ENCODE results near the gene ATP6V1D.
A peak's percentile ranks its signal among the peaks of the same experiment; 100 is the strongest.
"Not testable (repeated sequence)": the region's sequence is repeated elsewhere in the genome, so short reads cannot be mapped to it uniquely, and the experiment has no call there.

ATP6V1D gene

GRCh38 chr14:67359775-67360469 is at the start of gene ATP6V1D, which contains the start of gene EIF2S1:
Gene ATP6V1D, minus strand, starts transcription at chr14:67359804. Its CDS starts 106 bp downstream, at chr14:67359698.
Gene EIF2S1, plus strand, starts transcription at chr14:67360328. Its CDS starts 4,440 bp downstream, at chr14:67364768.
- peak; percentile 99 for DNase-seq (ENCODE audit: low read depth)

- DNase-seq (ENCODE audit: low read depth), result not testable (repeated sequence)
These were observed 48.7 kb upstream of the ATP6V1D start for GRCh38 chr14:67408122-67408801.

- no peak for DNase-seq (ENCODE audit: low read depth)
These were observed 46.2 kb upstream of the ATP6V1D start for GRCh38 chr14:67405771-67406170.

GRCh38 chr14:67400434-67400833 is 40.8 kb upstream of the ATP6V1D start:
- DNase-seq (ENCODE audit: low read depth), result no peak

- no peak for DNase-seq (ENCODE audit: low read depth)
These were observed 37.9 kb upstream of the ATP6V1D start for GRCh38 chr14:67397536-67397935.

- no peak for DNase-seq (ENCODE audit: low read depth)
These were observed 36.9 kb upstream of the ATP6V1D start for GRCh38 chr14:67396381-67396970.

GRCh38 chr14:67395876-67396189 is 36.2 kb upstream of the ATP6V1D start:
- no peak for DNase-seq (ENCODE audit: low read depth)

- no peak for DNase-seq (ENCODE audit: low read depth)
These were observed 35.7 kb upstream of the ATP6V1D start for GRCh38 chr14:67395086-67395875.

GRCh38 chr14:67393689-67394088 is 34.1 kb upstream of the ATP6V1D start:
- no peak for DNase-seq (ENCODE audit: low read depth)

- no peak for DNase-seq (ENCODE audit: low read depth)
These were observed 33.2 kb upstream of the ATP6V1D start for GRCh38 chr14:67392800-67393199.

- no peak for DNase-seq (ENCODE audit: low read depth)
These were observed 32.5 kb upstream of the ATP6V1D start for GRCh38 chr14:67392123-67392522.

- no peak for DNase-seq (ENCODE audit: low read depth)
These were observed 31.7 kb upstream of the ATP6V1D start for GRCh38 chr14:67391268-67391667.

GRCh38 chr14:67389811-67390534 is 30.4 kb upstream of the ATP6V1D start:
- DNase-seq (ENCODE audit: low read depth), result no peak

GRCh38 chr14:67389275-67389674 is 29.7 kb upstream of the ATP6V1D start:
- DNase-seq (ENCODE audit: low read depth), result no peak

- DNase-seq (ENCODE audit: low read depth), result no peak
These were observed 27.6 kb upstream of the ATP6V1D start for GRCh38 chr14:67387195-67387594.

- no peak for DNase-seq (ENCODE audit: low read depth)
These were observed 26.0 kb upstream of the ATP6V1D start for GRCh38 chr14:67385618-67386017.

- DNase-seq (ENCODE audit: low read depth), result no peak
These were observed 25.5 kb upstream of the ATP6V1D start for GRCh38 chr14:67385120-67385519.

GRCh38 chr14:67377916-67378315 is 18.3 kb upstream of the ATP6V1D start:
- DNase-seq (ENCODE audit: low read depth), result no peak

GRCh38 chr14:67373347-67373746 is 13.7 kb upstream of the ATP6V1D start:
- DNase-seq (ENCODE audit: low read depth), result no peak

- DNase-seq (ENCODE audit: low read depth), result no peak
These were observed 13.2 kb upstream of the ATP6V1D start for GRCh38 chr14:67372833-67373232.

- no peak for DNase-seq (ENCODE audit: low read depth)
These were observed 11.9 kb upstream of the ATP6V1D start for GRCh38 chr14:67371247-67372148.

Measured in stimulated activated CD8-positive, alpha-beta memory T cell treated with anti-CD3 and anti-CD28 coated beads, Interleukin-7, amount 100 ng/mL, for 24 hours (primary cell).